Stimulated activated naive CD8-positive, alpha-beta T cell treated with anti-CD3 and anti-CD28 coated beads, Interleukin-15, Interleukin-2, amounts not matched to agents 100 U/mL and 50 U/mL, for 24 hours (primary cell): ENCODE results near the gene SUSD6.
"Not testable (repeated sequence)": the region's sequence is repeated elsewhere in the genome, so short reads cannot be mapped to it uniquely, and the experiment has no call there.

Source experiments
- ATAC-seq: fragments of 150-1000 bp; cut with Tn5 transposase; one replicate; pipeline ENCODE4 v1.10.0; 2021
- DNase-seq: peaks from one replicate; pipeline ENCODE4 v3.0.0; 2021

The SUSD6 gene

GRCh38 chr14:69713209-69713781 is 101.9 kb downstream of the SUSD6 start:
- no peak for DNase-seq

DNA sequence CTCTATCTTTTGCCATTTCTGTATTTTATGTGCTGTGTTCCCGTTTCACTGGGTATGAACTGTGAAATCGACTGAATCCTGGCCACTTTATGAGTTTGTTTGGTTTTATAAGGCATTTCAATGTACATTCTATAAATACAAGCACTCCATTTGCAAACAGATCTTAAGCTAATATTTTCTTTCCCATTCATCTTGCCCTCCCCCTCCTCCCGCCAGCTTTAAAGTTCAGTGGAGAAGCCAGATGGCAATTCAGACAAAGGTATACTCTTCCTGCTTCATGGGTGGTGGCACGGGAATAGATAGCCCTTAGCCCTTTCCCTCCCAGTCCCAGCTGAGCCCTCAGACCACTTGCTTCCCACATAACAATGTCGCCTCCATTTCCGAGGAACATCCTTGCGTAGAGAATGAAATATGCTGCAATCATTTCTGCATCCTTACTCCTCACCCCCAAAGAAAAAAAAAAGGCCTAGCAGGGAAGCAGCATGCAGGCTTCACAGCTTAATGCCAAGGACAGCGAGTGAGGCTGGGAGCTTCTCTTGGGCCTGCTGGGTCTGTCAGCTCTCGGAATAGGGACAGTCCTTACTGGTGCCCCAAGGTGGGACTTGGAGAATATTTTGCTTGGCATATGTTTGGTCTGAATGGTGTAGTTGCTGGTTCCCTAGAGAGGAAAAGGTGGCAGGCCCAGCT is 102.7 kb downstream of the SUSD6 start:
- no peak for DNase-seq
- ATAC-seq = no peak

More at GRCh38 chr14:69713209-69713781, 101.9 kb downstream of the SUSD6 start:
- ATAC-seq = no peak

DNA sequence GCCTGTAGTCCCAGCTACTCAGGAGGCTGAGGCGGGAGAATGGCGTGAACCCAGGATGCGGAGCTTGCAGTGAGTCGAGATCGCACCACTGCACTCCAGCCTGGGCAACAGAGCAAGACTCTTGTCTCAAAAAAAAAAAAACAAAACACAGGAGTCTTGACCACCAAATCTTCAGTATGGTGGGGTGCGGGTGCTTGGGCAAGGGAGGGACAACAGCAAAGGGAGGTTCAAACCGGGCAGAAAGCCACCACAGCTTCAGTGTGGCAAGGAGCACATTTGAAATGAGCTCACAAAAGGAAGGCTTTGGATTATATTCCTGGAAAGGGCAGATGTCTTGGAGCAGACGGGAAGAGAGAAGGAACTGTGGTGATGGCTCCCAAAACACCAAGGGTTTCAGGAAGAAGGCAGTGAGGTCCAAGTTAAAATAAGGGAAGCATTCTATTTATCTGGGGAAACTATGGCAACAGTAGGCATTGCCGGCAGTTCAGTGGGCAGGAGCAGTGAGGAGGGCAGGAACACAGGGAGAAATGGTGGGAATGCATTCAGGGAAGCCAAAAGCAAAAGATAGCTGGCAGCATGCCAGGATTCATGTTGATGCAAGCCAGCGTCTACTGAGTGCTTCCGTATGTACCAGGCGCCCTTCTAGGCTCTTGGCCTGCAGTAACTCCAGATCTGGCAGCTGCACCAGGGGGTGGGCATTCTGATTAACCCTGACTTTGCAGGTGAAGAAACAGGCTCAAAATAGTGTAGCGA is 104.5 kb downstream of the SUSD6 start:
- ATAC-seq = peak; percentile 26
- DNase-seq = no peak

- peak; percentile 73 for ATAC-seq
- peak; percentile 39 for DNase-seq
These were observed 105.2 kb downstream of the SUSD6 start for GRCh38 chr14:69716478-69717187.

DNA sequence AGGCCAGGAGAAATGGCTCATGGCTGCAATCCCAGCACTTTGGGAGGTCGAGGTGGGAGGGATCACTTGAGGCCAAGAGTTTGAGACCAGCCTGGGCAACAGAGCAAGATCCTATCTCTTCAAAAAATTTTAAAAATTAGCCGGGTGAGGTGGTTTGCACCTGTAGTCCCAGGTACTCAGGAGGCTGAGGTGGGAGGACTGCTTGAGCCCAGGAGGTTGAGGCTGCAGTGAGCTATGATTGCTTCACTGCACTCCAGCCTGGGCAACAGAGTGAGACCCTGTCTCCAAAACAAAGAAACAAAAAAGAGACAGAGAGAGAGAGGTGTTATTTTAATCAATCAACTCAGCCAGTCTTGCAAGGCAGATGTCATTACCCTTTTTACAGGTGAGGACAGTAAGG is 107.2 kb downstream of the SUSD6 start:
- not testable (repeated sequence) for ATAC-seq, DNase-seq

DNA sequence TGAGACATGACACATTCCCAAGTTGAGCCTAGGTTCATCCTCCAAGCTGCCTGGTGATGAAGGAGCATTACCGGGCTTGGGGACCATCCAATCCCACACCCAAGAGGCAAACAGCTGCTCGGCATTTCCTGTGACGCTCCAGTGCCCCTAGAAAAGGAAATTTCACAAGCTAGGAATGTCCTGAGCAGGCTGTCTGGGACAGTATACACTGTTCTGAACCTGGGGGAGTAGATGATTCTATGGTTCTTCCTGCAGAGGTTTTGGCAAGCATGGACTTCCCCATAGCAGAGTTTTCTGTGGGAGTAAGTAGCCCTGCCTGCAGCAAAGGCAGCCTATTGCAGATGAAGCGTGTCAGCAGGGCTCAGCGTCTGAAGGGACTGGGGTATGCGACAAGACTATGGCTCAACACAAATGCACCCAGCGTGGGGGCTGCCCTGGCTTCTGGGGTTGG is 108.1 kb downstream of the SUSD6 start:
- ATAC-seq = no peak
- DNase-seq = no peak

GRCh38 chr14:69720912-69721311 is 109.5 kb downstream of the SUSD6 start:
- ATAC-seq (no peak), DNase-seq (no peak)

GRCh38 chr14:69726761-69727511 is 115.5 kb downstream of the SUSD6 start:
- DNase-seq = peak; percentile 88

DNA sequence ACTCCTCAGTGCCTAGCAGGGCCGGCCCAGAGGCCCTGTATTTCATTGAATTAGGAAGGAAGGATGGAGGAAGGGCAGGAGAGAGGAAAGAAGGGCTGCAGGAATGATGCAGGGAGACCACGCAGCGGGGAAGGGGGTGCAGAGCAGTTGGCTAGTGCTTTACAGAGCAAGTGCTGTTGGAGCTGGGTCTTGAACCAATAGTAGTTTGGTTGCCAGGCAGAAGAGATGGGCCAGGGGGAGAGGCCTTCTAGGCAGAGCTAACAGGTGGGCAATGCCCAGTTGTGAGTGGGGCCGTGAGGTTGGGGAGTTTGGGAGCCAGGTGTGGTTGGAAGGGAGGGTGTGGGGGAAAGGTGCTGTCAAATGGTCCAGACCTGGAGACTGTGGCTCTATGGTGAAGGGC is 116.5 kb downstream of the SUSD6 start:
- DNase-seq (no peak), ATAC-seq (no peak)

More at GRCh38 chr14:69726761-69727511, 115.5 kb downstream of the SUSD6 start:
- ATAC-seq = peak; percentile 89

DNA sequence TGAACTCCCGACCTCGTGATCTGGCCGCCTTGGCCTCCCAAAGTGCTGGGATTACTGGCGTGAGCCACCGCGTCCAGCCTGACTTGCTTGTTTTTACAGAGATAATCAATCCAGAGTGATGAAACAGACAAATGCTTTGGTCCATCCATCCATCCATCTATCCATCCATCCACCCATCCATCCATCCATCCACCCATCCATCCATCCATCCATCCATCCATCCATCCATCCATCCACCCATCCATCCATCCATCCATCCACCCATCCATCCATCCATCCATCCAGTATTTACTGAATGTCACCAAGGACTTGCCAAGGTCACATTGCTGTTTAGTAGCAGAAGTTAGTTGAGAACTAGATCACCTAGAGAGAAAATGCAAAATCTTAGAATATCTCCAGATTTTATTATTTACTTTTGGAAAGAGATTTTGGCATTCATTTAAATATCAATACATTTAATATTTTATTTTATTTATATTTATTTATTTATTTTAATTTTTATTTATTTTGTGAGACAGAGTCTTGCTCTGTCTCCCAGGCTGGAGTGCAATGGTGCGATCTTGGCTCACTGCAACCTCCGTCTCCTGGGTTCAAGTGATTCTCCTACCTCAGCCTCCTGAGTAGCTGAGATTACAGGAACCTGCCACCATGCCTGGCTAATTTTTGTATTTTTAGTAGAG is 120.7 kb downstream of the SUSD6 start:
- ATAC-seq, DNase-seq: not testable (repeated sequence)

GRCh38 chr14:69736405-69736804 is 125.0 kb downstream of the SUSD6 start:
- not testable (repeated sequence) for DNase-seq, ATAC-seq

DNA sequence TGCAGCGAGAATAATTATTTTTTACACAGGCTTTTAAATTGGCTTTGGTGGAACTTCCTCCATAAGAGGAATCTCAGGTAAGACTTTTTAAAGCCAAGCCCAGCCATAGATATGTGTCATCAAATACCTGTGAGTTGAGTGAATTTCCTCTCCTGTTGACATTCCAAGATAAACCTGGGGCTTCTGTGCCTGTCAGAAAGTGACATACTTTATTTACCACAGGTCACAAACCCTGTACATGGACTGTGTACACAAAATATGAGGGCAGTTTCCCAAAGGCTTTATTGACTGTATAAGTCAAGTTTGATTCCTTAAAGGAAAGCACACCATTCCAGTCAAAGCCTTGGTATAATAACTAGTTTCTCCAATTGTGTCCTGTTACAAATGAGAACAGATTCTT is 129.7 kb downstream of the SUSD6 start:
- no peak for ATAC-seq
- no peak for DNase-seq

DNA sequence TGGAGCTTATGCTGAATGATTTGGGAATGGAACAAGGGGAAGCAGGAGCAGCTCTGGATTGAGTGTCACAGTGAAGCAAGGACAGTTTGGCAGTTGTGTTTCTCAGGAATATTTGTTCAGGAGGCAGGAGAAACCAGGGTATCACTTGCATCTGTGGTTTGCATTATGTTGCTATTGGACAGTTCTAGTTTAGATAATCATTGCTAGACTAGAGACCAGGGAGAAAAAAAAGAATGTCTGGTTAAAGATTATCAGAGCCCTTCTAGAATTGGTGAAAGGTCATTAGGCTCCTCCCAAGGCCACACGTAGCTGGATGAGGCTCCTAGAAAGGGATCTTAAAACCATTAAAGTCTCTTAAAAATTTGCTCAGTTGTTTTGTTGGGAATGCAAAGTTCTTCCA is 138.6 kb downstream of the SUSD6 start:
- ATAC-seq (no peak), DNase-seq (no peak)

GRCh38 chr14:69750495-69750894 is 139.1 kb downstream of the SUSD6 start:
- no peak for ATAC-seq
- no peak for DNase-seq

DNA sequence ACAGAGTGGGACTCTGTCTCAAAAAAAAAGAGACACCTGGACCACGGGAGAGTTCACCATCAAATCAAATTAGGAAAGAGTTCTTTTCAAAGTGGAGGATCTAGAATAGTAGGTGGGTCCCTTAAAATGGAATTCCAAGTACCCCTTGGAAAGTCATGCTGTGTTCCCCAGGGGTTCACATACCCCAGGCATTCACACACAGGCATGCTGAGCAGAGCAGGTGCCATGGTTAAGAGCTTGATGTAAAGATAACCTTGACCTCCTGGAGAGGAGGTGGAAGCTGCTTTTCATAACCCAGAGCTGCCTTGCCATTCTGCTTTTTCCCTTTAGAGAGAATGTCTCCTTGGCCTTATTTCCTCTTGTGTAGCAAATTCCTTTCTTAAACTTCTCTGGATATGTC is 141.4 kb downstream of the SUSD6 start:
- DNase-seq (no peak), ATAC-seq (no peak)

DNA sequence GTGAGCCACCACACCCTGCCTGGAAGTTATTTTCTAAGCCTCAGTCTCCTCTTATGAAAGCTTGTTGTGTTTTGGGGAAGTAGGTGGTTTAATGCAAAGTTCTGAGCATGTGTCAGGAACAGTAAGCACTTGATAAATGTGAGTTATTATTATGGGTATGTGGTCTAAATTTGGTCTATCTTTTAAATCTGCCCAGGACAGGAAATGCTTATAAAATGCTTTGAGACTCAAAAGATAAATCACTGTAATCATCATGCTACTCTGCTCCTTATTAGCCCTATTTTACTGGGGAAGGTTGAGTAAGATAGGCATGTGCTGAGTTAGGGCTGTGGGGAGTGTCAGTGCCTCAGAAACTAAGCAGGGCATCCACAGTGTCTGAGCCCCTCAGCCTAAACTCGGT is 142.5 kb downstream of the SUSD6 start:
- ATAC-seq = no peak
- no peak for DNase-seq

- no peak for ATAC-seq
- no peak for DNase-seq
These were observed 143.1 kb downstream of the SUSD6 start for GRCh38 chr14:69754487-69754886.

- DNase-seq = no peak
- ATAC-seq = peak; percentile 54
These were observed 143.9 kb downstream of the SUSD6 start for GRCh38 chr14:69755296-69755695.

- DNase-seq (no peak), ATAC-seq (no peak)
These were observed 144.4 kb downstream of the SUSD6 start for GRCh38 chr14:69755784-69756183.

- DNase-seq = no peak
- ATAC-seq = no peak
These were observed 144.9 kb downstream of the SUSD6 start for GRCh38 chr14:69756298-69756697.

DNA sequence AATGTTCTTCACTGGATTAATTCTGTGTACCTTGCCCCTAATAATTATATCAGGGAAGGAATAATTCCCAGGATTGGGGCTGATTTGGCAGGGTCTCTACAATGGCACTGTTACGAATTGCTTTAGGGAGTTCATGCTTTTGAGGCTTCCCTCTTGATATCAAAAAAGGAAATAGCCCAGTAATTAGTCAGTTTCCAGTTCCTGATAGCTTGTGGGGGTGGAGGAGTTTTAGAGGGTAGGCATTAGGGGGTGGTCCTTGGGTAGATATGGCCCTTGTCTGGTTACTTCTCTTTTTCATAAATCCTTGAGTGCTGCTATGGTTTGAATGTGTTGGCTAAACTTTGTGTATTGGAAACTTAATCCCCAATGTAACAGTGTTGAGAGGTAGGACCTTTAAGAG is 149.4 kb downstream of the SUSD6 start:
- DNase-seq (no peak), ATAC-seq (no peak)
